A673 (cell line): Measurements from ENCODE around the gene MICALL2. TPM values are rescaled to one million over a fixed set of nuclear protein-coding genes. Genes with fewer than 3 reads are reported as not detected.
A peak's percentile ranks its signal among the peaks of the same experiment; 100 is the strongest.

Source experiments
- BruUV-seq: library from RNA; stranded (reverse); fragments of 400-500 nt; replicated peaks from 2 replicates; lab custom pipeline; 2021; lab: Mats Ljungman, UMichigan
- CTCF ChIA-PET: fragments of 300-600 bp; sonication (Branson Sonifier 250); formaldehyde crosslinking; loops from one replicate; lab custom pipeline; 2022; ENCODE audit warnings: antibody characterized with exemption; lab: Charles Lee
- POLR2A ChIA-PET: fragments of 300-600 bp; sonication (Branson Sonifier 250); formaldehyde crosslinking; loops from one replicate; lab custom pipeline; 2022; ENCODE audit warnings: antibody characterized with exemption; ENCODE audit not compliant: low non-redundant PET; lab: Charles Lee
- DNase-seq: peaks from one replicate; pipeline ENCODE4 v3.0.0-alpha.2; 2015; ENCODE audit warnings: low spot score
- H3K27ac ChIP-seq: fragments of 200-600 bp; sonication (generic); 2 replicates; pipeline ENCODE4 v1.5.1; 2016; ENCODE audit warnings: mixed run types, low read depth, mild to moderate bottlenecking, mixed read lengths, antibody characterized with exemption, low read length; ENCODE audit not compliant: poor library complexity, severe bottlenecking
- H3K27me3 ChIP-seq: fragments of 200-600 bp; sonication (generic); replicated peaks from 2 replicates; pipeline ENCODE4 v1.6.1; 2017; ENCODE audit warnings: mixed run types, low read depth, mild to moderate bottlenecking, mixed read lengths, antibody characterized with exemption, low read length; ENCODE audit not compliant: insufficient read depth, poor library complexity
- H3K36me3 ChIP-seq: fragments of 200-600 bp; sonication (generic); 2 replicates; pipeline ENCODE4 v1.6.1; 2016; ENCODE audit warnings: mixed run types, mild to moderate bottlenecking, mixed read lengths, antibody characterized with exemption, low read length; ENCODE audit not compliant: insufficient read depth, poor library complexity, severe bottlenecking
- H3K4me1 ChIP-seq: fragments of 200-600 bp; sonication (generic); 2 replicates; pipeline ENCODE4 v1.6.1; 2017; ENCODE audit warnings: mixed run types, mild to moderate bottlenecking, mixed read lengths, antibody characterized with exemption, low read length; ENCODE audit not compliant: insufficient read depth, poor library complexity, severe bottlenecking
- H3K4me3 ChIP-seq: fragments of 200-600 bp; sonication (generic); 2 replicates; pipeline ENCODE4 v1.5.1; 2016; ENCODE audit warnings: low read depth, mixed run types, mild to moderate bottlenecking, mixed read lengths, low read length; ENCODE audit not compliant: poor library complexity, severe bottlenecking
- H3K9me3 ChIP-seq: fragments of 200-600 bp; sonication (generic); 2 replicates; pipeline ENCODE4 v1.6.1; 2016; ENCODE audit warnings: mixed run types, low read depth, mild to moderate bottlenecking, mixed read lengths, antibody characterized with exemption, low read length; ENCODE audit not compliant: poor library complexity, severe bottlenecking
- CTCF ChIP-seq: fragments of 300-800, 200-600 bp; sonication (generic); conservative IDR thresholded peaks from 2 replicates; pipeline ENCODE4 v1.5.1; 2017; ENCODE audit warnings: low read depth, mild to moderate bottlenecking, antibody characterized with exemption, low read length, moderate library complexity, mixed read lengths
- EZH2 ChIP-seq: fragments of 200-600 bp; sonication (generic); IDR thresholded peaks from 2 replicates; pipeline ENCODE4 v1.6.1; 2017; ENCODE audit warnings: borderline replicate concordance, low read depth, mild to moderate bottlenecking, mixed read lengths, antibody characterized with exemption, low read length; ENCODE audit not compliant: poor library complexity, severe bottlenecking
- intact Hi-C: fragments of 100-400 bp; cut with micrococcal nuclease; formaldehyde crosslinking; loops from one replicate; pipeline ENCODE4 v1.10.0; 2022; ENCODE audit not compliant: unreplicated experiment
- total RNA-seq: library from RNA; stranded (reverse); gene quantifications from 2 replicates; pipeline ENCODE4 v1.2.3, GENCODE V29; 2021

Gene MICALL2
- total RNA-seq, 1 experiment from 2014 or later: 10.1 TPM

- BruUV-seq: no TSS peak
- H3K4me3 ChIP-seq: no peak overlapping the region
- no peak overlapping the region for H3K27ac ChIP-seq
- TF ChIP-seq EZH2 (no peak), CTCF (no peak)
- intact Hi-C loops: no loop called here
- H3K36me3 ChIP-seq: no peaks in the 10 kb centered on the region
- POLR2A ChIA-PET: no interaction called here
- no peak for DNase-seq
- CTCF ChIA-PET: no interaction called here
- H3K27me3 ChIP-seq: no peaks in the 10 kb centered on the region
- H3K9me3 ChIP-seq: peaks cover 7% of the 10 kb centered on the region
- H3K4me1 ChIP-seq: peaks cover 21% of the 10 kb centered on the region
These were observed 61.6 kb downstream of the MICALL2 start for GRCh38 chr7:1397491-1398327.

GRCh38 chr7:1396195-1396594 lies 63.1 kb downstream of the MICALL2 start:
- POLR2A ChIA-PET: no interaction called here
- Histone ChIP-seq H3K4me1 (peaks cover 21% of the 10 kb centered on the region), H3K27ac (no peak overlapping the region), H3K9me3 (peaks cover 10% of the 10 kb centered on the region), H3K36me3 (no peaks in the 10 kb centered on the region), H3K4me3 (no peak overlapping the region), H3K27me3 (no peaks in the 10 kb centered on the region)
- no TSS peak for BruUV-seq
- TF ChIP-seq CTCF (no peak), EZH2 (no peak)
- intact Hi-C loops: no loop called here
- CTCF ChIA-PET: interaction anchor here (1.6 kb wide), 1 partner anchor 8 kb away, joined by 5 read pairs; no protein-coding TSS in a partner anchor
- DNase-seq: no peak

GRCh38 chr7:1395211-1396070 lies 63.8 kb downstream of the MICALL2 start:
- intact Hi-C loops: no loop called here
- H3K27me3 ChIP-seq: no peaks in the 10 kb centered on the region
- TF ChIP-seq EZH2 (no peak), CTCF (no peak)
- H3K4me1 ChIP-seq: peaks cover 16% of the 10 kb centered on the region
- H3K9me3 ChIP-seq: peaks cover 10% of the 10 kb centered on the region
- CTCF ChIA-PET: interaction anchor here (1.6 kb wide), 1 partner anchor 9 kb away, joined by 5 read pairs; no protein-coding TSS in a partner anchor
- H3K36me3 ChIP-seq: no peaks in the 10 kb centered on the region
- no TSS peak for BruUV-seq
- peak overlapping the region; percentile 50 for H3K27ac ChIP-seq
- peak overlapping the region; percentile 2 for H3K4me3 ChIP-seq
- POLR2A ChIA-PET: no interaction called here
- DNase-seq: peak; percentile 85
